Activated CD8-positive, alpha-beta T cell treated with anti-CD3 and anti-CD28 coated beads, Interleukin-2, amount 10 ng/mL, durations not matched to agents 7 days and 5 days (primary cell): ENCODE data around the gene FUT3. TPM values are rescaled to one million over a fixed set of nuclear protein-coding genes. Genes with fewer than 3 reads are reported as not detected.

Source experiments
- total RNA-seq, 2 experiments: library from RNA; stranded (reverse); gene quantifications; one replicate each; pipeline ENCODE4 v1.2.3, GENCODE V29; 2021

FUT3 gene
- total RNA-seq, 2 experiments from 2014 or later, result not detected

Other genes starting within 250 kb of the FUT3 start
- 10 to 100 TPM; 84.2 to 96.6 TPM for gene SAFB2, start 228.7 kb downstream of the FUT3 start, total RNA-seq
- gene SAFB, start 228.4 kb downstream of the FUT3 start, total RNA-seq, result 100 to 1,000 TPM; 116 to 134 TPM
- 10 to 100 TPM; 53.1 to 55.1 TPM for gene MICOS13, start 170.9 kb downstream of the FUT3 start, total RNA-seq
- 1 to 10 TPM; 2.0 to 2.1 TPM for gene HSD11B1L, start 170.4 kb downstream of the FUT3 start, total RNA-seq
- 100 to 1,000 TPM; 926 to 951 TPM for gene RPL36, start 161.2 kb downstream of the FUT3 start, total RNA-seq
- 100 to 1,000 TPM; 114 to 129 TPM for gene LONP1, start 131.3 kb downstream of the FUT3 start, total RNA-seq
- not detected for gene CATSPERD, start 130.8 kb downstream of the FUT3 start, total RNA-seq
- 1 to 10 TPM; 5.7 to 6.0 TPM for gene PRR22, start 66.7 kb downstream of the FUT3 start, total RNA-seq
- gene DUS3L, start 60.3 kb downstream of the FUT3 start, total RNA-seq, result 10 to 100 TPM; 56.6 to 66.3 TPM
- gene NRTN, start 46.4 kb downstream of the FUT3 start, total RNA-seq, result not detected
- gene FUT6, start 11.7 kb downstream of the FUT3 start, total RNA-seq, result under 1 TPM; 0.16 to 0.18 TPM
- gene FUT5, start 19.1 kb upstream of the FUT3 start, total RNA-seq, result not detected
- 100 to 1,000 TPM; 225 to 228 TPM for gene NDUFA11, start 52.3 kb upstream of the FUT3 start, total RNA-seq
- 1 to 10 TPM; 6.2 to 6.8 TPM for gene VMAC, start 53.4 kb upstream of the FUT3 start, total RNA-seq
- 10 to 100 TPM; 11.4 to 12.0 TPM for gene CAPS, start 62.8 kb upstream of the FUT3 start, total RNA-seq
- 10 to 100 TPM; 82.2 to 93.6 TPM for gene RANBP3, start 126.7 kb upstream of the FUT3 start, total RNA-seq